ENCODE data around the gene KIZ. TPM values are rescaled to one million over a fixed set of nuclear protein-coding genes. Genes with fewer than 3 reads are reported as not detected.
"Not testable (repeated sequence)": the region's sequence is repeated elsewhere in the genome, so short reads cannot be mapped to it uniquely, and the experiment has no call there.

The KIZ gene
- total RNA-seq, 2 experiments from 2014 or later, result 31.1 to 33.8 TPM

GRCh38 chr20:21246161-21246560 lies 120.3 kb downstream of the KIZ start:
- no peak for TF ChIP-seq CTCF (IDR thresholded peaks at IDR 0.05)
- Mint-ChIP-seq H3K4me1 (ENCODE audit: low read depth) (no peaks in the 10 kb centered on the region), H3K9me3 (no peaks in the 10 kb centered on the region), H3K27ac (no peak overlapping the region), H3K27me3 (no peaks in the 10 kb centered on the region), H3K36me3 (ENCODE audit: low read depth) (peaks cover 47% of the 10 kb centered on the region), H3K4me3 (no peak overlapping the region)
- Histone ChIP-seq H3K9me3 (ENCODE audit: control insufficient read depth in 1 of 2, insufficient read depth in 1 of 2, low read length in 2 of 2) (no peaks in the 10 kb centered on the region), H3K27me3 (ENCODE audit: control insufficient read depth in 1 of 2, insufficient read depth in 2 of 2, low read length in 2 of 2) (no peaks in the 10 kb centered on the region), H3K4me3 (ENCODE audit: low read length) (no peak overlapping the region), H3K36me3 (ENCODE audit: insufficient read depth, low read length) (peaks cover 16% of the 10 kb centered on the region), H3K4me1 (ENCODE audit: insufficient read depth, low read length) (no peaks in the 10 kb centered on the region), H3K27ac (ENCODE audit: low read depth in 1 of 2, low read length in 2 of 2) (no peak overlapping the region)
- no peak for ATAC-seq (ENCODE audit: poor library complexity)
- intact Hi-C loops (cut with DNase I, micrococcal nuclease), result no loop called here
- CTCF ChIA-PET, result interaction anchor here (3.4 kb wide), 1 partner anchor 10 kb away, joined by 9 read pairs; no protein-coding TSS in a partner anchor
- POLR2A ChIA-PET, result no interaction called here
- DNase-seq, result no peak

GRCh38 chr20:21247603-21248095 lies 121.8 kb downstream of the KIZ start:
- ATAC-seq (ENCODE audit: poor library complexity); POLR2A ChIA-PET: not testable (repeated sequence)

GRCh38 chr20:21251278-21251677 lies 125.4 kb downstream of the KIZ start:
- no peaks in the 10 kb centered on the region for H3K27me3 Mint-ChIP-seq
- Histone ChIP-seq H3K27ac (ENCODE audit: low read depth in 1 of 2, low read length in 2 of 2) (no peak overlapping the region), H3K4me1 (ENCODE audit: insufficient read depth, low read length) (no peaks in the 10 kb centered on the region), H3K4me3 (ENCODE audit: low read length) (no peak overlapping the region), H3K36me3 (ENCODE audit: insufficient read depth, low read length) (no peaks in the 10 kb centered on the region), H3K27me3 (ENCODE audit: control insufficient read depth in 1 of 2, insufficient read depth in 2 of 2, low read length in 2 of 2) (no peaks in the 10 kb centered on the region), H3K9me3 (ENCODE audit: control insufficient read depth in 1 of 2, insufficient read depth in 1 of 2, low read length in 2 of 2) (no peaks in the 10 kb centered on the region)
- no peaks in the 10 kb centered on the region for H3K9me3 Mint-ChIP-seq
- H3K4me1 Mint-ChIP-seq (ENCODE audit: low read depth), result no peaks in the 10 kb centered on the region
- H3K36me3 Mint-ChIP-seq (ENCODE audit: low read depth), result peaks cover 4% of the 10 kb centered on the region
- intact Hi-C loops (cut with DNase I, micrococcal nuclease), result no loop called here
- H3K4me3 Mint-ChIP-seq, result no peak overlapping the region
- no peak for DNase-seq
- ATAC-seq (ENCODE audit: poor library complexity), result no peak
- ChIA-PET POLR2A (no interaction called here), CTCF (no interaction called here)
- TF ChIP-seq CTCF (IDR thresholded peaks at IDR 0.05), result no peak
- no peak overlapping the region for H3K27ac Mint-ChIP-seq

More at GRCh38 chr20:21247603-21248095, 121.8 kb downstream of the KIZ start:
- CTCF ChIA-PET, result interaction anchor here (3.4 kb wide), 1 partner anchor 12 kb away, joined by 9 read pairs; no protein-coding TSS in a partner anchor
- H3K9me3 Mint-ChIP-seq; H3K27me3 Mint-ChIP-seq; H3K9me3 ChIP-seq (ENCODE audit: control insufficient read depth in 1 of 2, insufficient read depth in 1 of 2, low read length in 2 of 2); intact Hi-C loops (cut with DNase I, micrococcal nuclease); H3K4me1 Mint-ChIP-seq (ENCODE audit: low read depth); H3K27ac Mint-ChIP-seq; DNase-seq; H3K4me3 ChIP-seq (ENCODE audit: low read length); H3K27me3 ChIP-seq (ENCODE audit: control insufficient read depth in 1 of 2, insufficient read depth in 2 of 2, low read length in 2 of 2); H3K27ac ChIP-seq (ENCODE audit: low read depth in 1 of 2, low read length in 2 of 2); H3K4me1 ChIP-seq (ENCODE audit: insufficient read depth, low read length); H3K4me3 Mint-ChIP-seq: not testable (repeated sequence)
- H3K36me3 Mint-ChIP-seq (ENCODE audit: low read depth), result peaks cover 39% of the 10 kb centered on the region
- peaks cover 13% of the 10 kb centered on the region for H3K36me3 ChIP-seq (ENCODE audit: insufficient read depth, low read length)

- no peak overlapping the region for H3K4me3 ChIP-seq (ENCODE audit: low read length)
- no peaks in the 10 kb centered on the region for H3K27me3 ChIP-seq (ENCODE audit: control insufficient read depth in 1 of 2, insufficient read depth in 2 of 2, low read length in 2 of 2)
- POLR2A ChIA-PET, result no interaction called here
- no peaks in the 10 kb centered on the region for H3K4me1 ChIP-seq (ENCODE audit: insufficient read depth, low read length)
- Mint-ChIP-seq H3K9me3 (no peaks in the 10 kb centered on the region), H3K4me3 (no peak overlapping the region), H3K27me3 (no peaks in the 10 kb centered on the region), H3K27ac (no peak overlapping the region), H3K4me1 (ENCODE audit: low read depth) (no peaks in the 10 kb centered on the region), H3K36me3 (ENCODE audit: low read depth) (no peaks in the 10 kb centered on the region)
- DNase-seq, result no peak
- H3K9me3 ChIP-seq (ENCODE audit: control insufficient read depth in 1 of 2, insufficient read depth in 1 of 2, low read length in 2 of 2), result no peaks in the 10 kb centered on the region
- no peak overlapping the region for H3K27ac ChIP-seq (ENCODE audit: low read depth in 1 of 2, low read length in 2 of 2)
- CTCF ChIA-PET, result no interaction called here
- no peak for ATAC-seq (ENCODE audit: poor library complexity)
- intact Hi-C loops (cut with DNase I, micrococcal nuclease), result no loop called here
- no peak for TF ChIP-seq CTCF (IDR thresholded peaks at IDR 0.05)
- no peaks in the 10 kb centered on the region for H3K36me3 ChIP-seq (ENCODE audit: insufficient read depth, low read length)
Observed at GRCh38 chr20:21257192-21257591, 131.3 kb downstream of the KIZ start.
